ENCODE data around the gene SLC39A1.

DNA sequence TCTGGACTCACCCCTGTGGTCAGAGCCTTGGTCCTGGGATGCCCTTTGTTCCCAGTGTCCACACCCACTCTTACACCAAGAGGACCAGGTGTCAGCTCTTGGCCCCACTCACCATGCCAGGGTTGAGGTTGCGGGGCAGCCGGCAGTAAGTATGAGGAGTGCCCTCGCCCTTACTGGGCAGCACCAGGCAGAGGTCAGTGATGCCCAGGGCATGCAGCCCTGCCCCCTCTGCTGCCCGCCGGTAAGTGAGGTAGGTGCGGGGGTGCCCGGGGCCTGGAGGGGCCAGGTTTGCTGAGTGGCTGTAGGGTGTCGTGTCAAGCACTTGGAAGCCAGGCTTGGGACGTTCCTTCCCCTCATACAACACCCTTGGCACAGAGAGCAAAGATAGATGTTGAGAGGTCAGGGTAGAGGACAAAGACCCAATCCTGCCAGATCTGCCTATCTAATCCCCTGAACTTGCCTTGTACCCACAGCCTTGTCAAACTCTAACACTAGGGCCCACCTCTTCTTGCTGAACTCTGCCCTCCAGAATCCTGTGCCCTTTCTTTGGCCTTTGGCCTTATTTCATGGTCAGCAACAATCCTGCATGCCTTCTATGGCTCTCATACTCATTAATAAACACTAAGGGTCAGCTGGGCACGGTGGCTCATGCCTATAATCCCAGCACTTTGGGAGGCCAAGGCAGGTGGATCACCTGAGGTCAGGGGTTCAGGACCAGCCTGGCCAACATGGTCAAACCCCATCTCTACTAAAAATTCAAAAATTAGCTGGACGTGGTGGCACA lies 20.4 kb downstream of the SLC39A1 start:
- no peak for TF ChIP-seq POLR2A (IDR thresholded peaks at IDR 0.05)
- TF ChIP-seq, protein P1, sequence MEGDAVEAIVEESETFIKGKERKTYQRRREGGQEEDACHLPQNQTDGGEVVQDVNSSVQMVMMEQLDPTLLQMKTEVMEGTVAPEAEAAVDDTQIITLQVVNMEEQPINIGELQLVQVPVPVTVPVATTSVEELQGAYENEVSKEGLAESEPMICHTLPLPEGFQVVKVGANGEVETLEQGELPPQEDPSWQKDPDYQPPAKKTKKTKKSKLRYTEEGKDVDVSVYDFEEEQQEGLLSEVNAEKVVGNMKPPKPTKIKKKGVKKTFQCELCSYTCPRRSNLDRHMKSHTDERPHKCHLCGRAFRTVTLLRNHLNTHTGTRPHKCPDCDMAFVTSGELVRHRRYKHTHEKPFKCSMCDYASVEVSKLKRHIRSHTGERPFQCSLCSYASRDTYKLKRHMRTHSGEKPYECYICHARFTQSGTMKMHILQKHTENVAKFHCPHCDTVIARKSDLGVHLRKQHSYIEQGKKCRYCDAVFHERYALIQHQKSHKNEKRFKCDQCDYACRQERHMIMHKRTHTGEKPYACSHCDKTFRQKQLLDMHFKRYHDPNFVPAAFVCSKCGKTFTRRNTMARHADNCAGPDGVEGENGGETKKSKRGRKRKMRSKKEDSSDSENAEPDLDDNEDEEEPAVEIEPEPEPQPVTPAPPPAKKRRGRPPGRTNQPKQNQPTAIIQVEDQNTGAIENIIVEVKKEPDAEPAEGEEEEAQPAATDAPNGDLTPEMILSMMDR (IDR thresholded peaks at IDR 0.05) = no peak

All from lower leg skin (tissue), 3 donors.